Measurements from ENCODE around the gene NKD1.

The NKD1 gene

GRCh38 chr16:50632927-50633800 is 85.0 kb downstream of the NKD1 start:
- no peak for DNase-seq (ENCODE audit: extremely low spot score)
- no peak for TF ChIP-seq FOXA1 (IDR thresholded peaks at IDR 0.05)
- TF ChIP-seq SUZ12 (IDR thresholded peaks at IDR 0.05), result no peak
- TF ChIP-seq PKNOX1 (IDR thresholded peaks at IDR 0.05), result no peak
- TF ChIP-seq ELF4 (IDR thresholded peaks at IDR 0.05), result no peak
- TF ChIP-seq FOXK2 (IDR thresholded peaks at IDR 0.05), result no peak
- no peak for TF ChIP-seq ZNF384 (IDR thresholded peaks at IDR 0.05)
- TF ChIP-seq SP1 (IDR thresholded peaks at IDR 0.05), result no peak
- no peak for TF ChIP-seq NFRKB (IDR thresholded peaks at IDR 0.05)
- POLR2A ChIA-PET, result no interaction called here
- CTCF ChIA-PET, result no interaction called here

DNA sequence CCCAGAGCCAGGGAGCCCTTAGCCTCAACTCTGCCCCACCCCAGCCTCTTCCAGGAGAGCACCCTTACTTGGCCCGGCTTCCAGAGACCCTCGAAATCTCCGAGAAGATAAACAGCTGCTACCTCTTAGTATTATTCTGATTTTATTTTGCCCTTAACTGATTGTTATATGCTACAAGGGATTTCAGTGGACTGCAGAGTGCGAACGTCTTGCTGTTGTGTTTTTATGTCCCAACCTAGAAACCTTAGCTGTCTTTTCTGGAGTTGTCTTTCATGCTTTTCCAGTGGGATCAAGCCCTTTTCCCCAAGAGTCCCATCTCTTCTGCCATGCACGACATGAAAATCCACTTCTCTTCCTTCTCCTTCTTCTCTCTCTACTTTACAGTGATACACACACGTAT is 85.9 kb downstream of the NKD1 start:
- DNase-seq (ENCODE audit: extremely low spot score), result no peak
- CTCF ChIA-PET, result no interaction called here
- POLR2A ChIA-PET, result no interaction called here
- TF ChIP-seq LEF1 (IDR thresholded peaks at IDR 0.05; ENCODE audit: borderline replicate concordance), result no peak
- TF ChIP-seq TARDBP (IDR thresholded peaks at IDR 0.05), result no peak
- no peak for TF ChIP-seq ARNT (IDR thresholded peaks at IDR 0.05)
- no peak for TF ChIP-seq NFRKB (IDR thresholded peaks at IDR 0.05)
- TF ChIP-seq CTBP1 (IDR thresholded peaks at IDR 0.05; ENCODE audit: borderline replicate concordance), result no peak
- no peak for TF ChIP-seq FOXM1 (IDR thresholded peaks at IDR 0.05; ENCODE audit: borderline replicate concordance)
- no peak for TF ChIP-seq SP1 (IDR thresholded peaks at IDR 0.05)
- no peak for TF ChIP-seq HDGF (IDR thresholded peaks at IDR 0.05; ENCODE audit: borderline replicate concordance)
- no peak for TF ChIP-seq FOXA1 (IDR thresholded peaks at IDR 0.05)
- no peak for TF ChIP-seq ELF4 (IDR thresholded peaks at IDR 0.05)
- TF ChIP-seq L3MBTL2 (conservative IDR thresholded peaks at IDR 0.05), result no peak
- no peak for TF ChIP-seq ZNF384 (IDR thresholded peaks at IDR 0.05)

DNA sequence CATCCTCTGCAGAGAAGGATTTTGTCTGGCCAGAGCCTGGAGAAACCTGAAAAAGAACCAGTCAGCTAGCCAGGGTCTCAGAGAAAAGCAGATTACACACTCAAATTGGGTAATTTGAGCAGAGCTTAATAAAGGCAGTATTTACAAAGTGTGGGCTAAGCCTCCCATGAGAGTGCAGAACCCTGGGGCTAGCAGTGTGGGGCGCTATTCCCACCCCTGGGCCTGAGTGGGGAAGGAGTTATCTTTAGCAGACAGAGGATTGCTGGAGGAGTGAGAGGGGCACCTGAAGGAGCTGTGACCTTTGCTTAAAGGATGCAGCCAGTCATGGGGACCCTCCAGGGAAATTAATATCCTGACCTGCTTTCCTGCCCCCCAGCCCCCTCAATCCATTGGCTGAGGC is 86.8 kb downstream of the NKD1 start:
- DNase-seq (ENCODE audit: extremely low spot score), result no peak
- POLR2A ChIA-PET, result no interaction called here
- CTCF ChIA-PET, result no interaction called here
- TF ChIP-seq BHLHE40 (IDR thresholded peaks at IDR 0.05; ENCODE audit: borderline replicate concordance) (no peak), NFRKB (IDR thresholded peaks at IDR 0.05) (no peak), SP1 (IDR thresholded peaks at IDR 0.05) (no peak), L3MBTL2 (conservative IDR thresholded peaks at IDR 0.05) (no peak), ZNF384 (IDR thresholded peaks at IDR 0.05) (no peak)

GRCh38 chr16:50635505-50636392 is 87.6 kb downstream of the NKD1 start:
- peak; percentile 29 for DNase-seq (ENCODE audit: extremely low spot score)
- POLR2A ChIA-PET, result no interaction called here

GRCh38 chr16:50636753-50637374 is 88.7 kb downstream of the NKD1 start:
- no peak for DNase-seq (ENCODE audit: extremely low spot score)
- TF ChIP-seq NFRKB (IDR thresholded peaks at IDR 0.05) (no peak), BHLHE40 (IDR thresholded peaks at IDR 0.05; ENCODE audit: borderline replicate concordance) (no peak), SP1 (IDR thresholded peaks at IDR 0.05) (no peak), SUZ12 (IDR thresholded peaks at IDR 0.05) (no peak)
- ChIA-PET CTCF (interaction anchor here (1.1 kb wide), 2 partner anchors 164 to 170 kb away, joined by 3 read pairs; no protein-coding TSS in a partner anchor), POLR2A (no interaction called here)

More at GRCh38 chr16:50635505-50636392, 87.6 kb downstream of the NKD1 start:
- CTCF ChIA-PET, result interaction anchor here (1.1 kb wide), 2 partner anchors 163 to 171 kb away, joined by 3 read pairs; no protein-coding TSS in a partner anchor
- no peak for TF ChIP-seq ZNF384 (IDR thresholded peaks at IDR 0.05)
- TF ChIP-seq SP1 (IDR thresholded peaks at IDR 0.05), result no peak
- TF ChIP-seq FOXA1 (IDR thresholded peaks at IDR 0.05), result no peak
- no peak for TF ChIP-seq FOXM1 (IDR thresholded peaks at IDR 0.05; ENCODE audit: borderline replicate concordance)
- no peak for TF ChIP-seq NFRKB (IDR thresholded peaks at IDR 0.05)
- no peak for TF ChIP-seq BHLHE40 (IDR thresholded peaks at IDR 0.05; ENCODE audit: borderline replicate concordance)
- no peak for TF ChIP-seq TARDBP (IDR thresholded peaks at IDR 0.05)
- no peak for TF ChIP-seq L3MBTL2 (conservative IDR thresholded peaks at IDR 0.05)
- no peak for TF ChIP-seq PKNOX1 (IDR thresholded peaks at IDR 0.05)
- TF ChIP-seq ARNT (IDR thresholded peaks at IDR 0.05), result no peak
- TF ChIP-seq LEF1 (IDR thresholded peaks at IDR 0.05; ENCODE audit: borderline replicate concordance), result no peak
- no peak for TF ChIP-seq HDGF (IDR thresholded peaks at IDR 0.05; ENCODE audit: borderline replicate concordance)

DNA sequence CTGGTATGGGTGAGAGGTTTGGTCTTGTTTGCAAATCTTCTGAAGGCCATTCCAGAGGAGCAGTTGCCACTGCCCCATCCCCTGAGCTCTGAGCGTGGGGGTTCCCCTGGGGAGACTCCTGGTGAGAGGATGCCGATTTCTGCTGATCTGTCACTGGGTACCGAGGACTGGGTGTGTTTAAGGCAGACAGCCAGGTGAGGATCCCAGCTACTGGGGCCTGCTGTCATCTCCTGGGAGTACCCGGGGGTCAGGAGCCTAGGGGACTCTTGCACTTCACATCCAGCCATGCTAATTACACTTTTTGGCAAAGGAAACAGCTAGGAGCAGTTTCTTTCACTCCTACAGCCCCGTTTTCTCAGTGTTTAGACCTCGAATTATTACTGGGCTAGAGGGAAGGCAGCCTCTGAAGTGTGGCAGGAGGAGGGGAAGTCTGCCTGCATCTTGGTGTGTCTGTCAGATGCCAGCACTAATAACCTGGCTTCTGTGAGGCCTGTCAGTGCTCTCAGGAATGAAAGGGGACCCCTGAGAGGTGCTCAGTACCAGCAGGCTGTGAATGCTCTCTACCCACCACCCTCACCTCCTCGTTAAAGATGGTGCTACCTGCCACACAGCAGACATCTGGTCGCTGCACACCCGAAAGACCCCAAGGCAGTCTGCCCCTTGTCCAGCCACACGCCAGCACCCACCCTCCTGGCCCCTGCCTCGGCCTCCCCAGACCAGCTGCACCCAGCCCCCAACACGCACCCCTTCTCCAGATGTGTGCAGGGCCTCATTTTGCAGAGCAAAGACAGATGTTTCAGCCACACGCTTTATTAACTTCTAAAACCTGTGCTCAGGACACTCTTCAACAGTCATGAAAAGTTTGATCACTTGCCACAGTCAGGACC is 89.8 kb downstream of the NKD1 start:
- POLR2A ChIA-PET, result no interaction called here
- CTCF ChIA-PET, result no interaction called here
- TF ChIP-seq PKNOX1 (IDR thresholded peaks at IDR 0.05) (no peak), ZNF384 (IDR thresholded peaks at IDR 0.05) (no peak), SUZ12 (IDR thresholded peaks at IDR 0.05) (no peak), LEF1 (IDR thresholded peaks at IDR 0.05; ENCODE audit: borderline replicate concordance) (no peak), ELF4 (IDR thresholded peaks at IDR 0.05) (no peak), NFRKB (IDR thresholded peaks at IDR 0.05) (no peak), FOXA1 (IDR thresholded peaks at IDR 0.05) (no peak), SP1 (IDR thresholded peaks at IDR 0.05) (no peak), FOXM1 (IDR thresholded peaks at IDR 0.05; ENCODE audit: borderline replicate concordance) (no peak), TARDBP (IDR thresholded peaks at IDR 0.05) (no peak), BHLHE40 (IDR thresholded peaks at IDR 0.05; ENCODE audit: borderline replicate concordance) (no peak), ARNT (IDR thresholded peaks at IDR 0.05) (no peak), CTBP1 (IDR thresholded peaks at IDR 0.05; ENCODE audit: borderline replicate concordance) (no peak), FOXK2 (IDR thresholded peaks at IDR 0.05) (no peak), L3MBTL2 (conservative IDR thresholded peaks at IDR 0.05) (no peak)
- DNase-seq (ENCODE audit: extremely low spot score), result no peak
